IMR-90 (cell line): ENCODE results near the gene BTK. TPM values are rescaled to one million over a fixed set of nuclear protein-coding genes. Genes with fewer than 3 reads are reported as not detected.

Experiments used
- ATAC-seq: fragments of 200-7000 bp; cut with Tn5 transposase; 2 replicates; pipeline ENCODE4 v1.9.1; 2020; ENCODE audit warnings: low read depth, mild to moderate bottlenecking, moderate library complexity
- BruUV-seq: library from RNA; stranded (reverse); fragments of 400-500 nt; replicated peaks from 2 replicates; lab custom pipeline; 2021; lab: Mats Ljungman, UMichigan
- CTCF ChIA-PET: fragments of 300-600 bp; formaldehyde crosslinking; extraction: SDS; loops from one replicate; lab custom pipeline; 2021; ENCODE audit warnings: antibody characterized with exemption; lab: Yijun Ruan, JAX
- POLR2A ChIA-PET: fragments of 300-600 bp; sonication (Branson Sonifier 250); formaldehyde crosslinking; loops from one replicate; lab custom pipeline; 2022; ENCODE audit warnings: antibody characterized with exemption; ENCODE audit not compliant: unreplicated experiment; lab: Charles Lee
- DNase-seq: peaks from one replicate; pipeline ENCODE4 v3.0.0; 2013
- H2AFZ ChIP-seq: replicated peaks from 2 replicates; pipeline ENCODE3; 2013; ENCODE audit warnings: low read length, mild to moderate bottlenecking; ENCODE audit not compliant: poor library complexity
- H2AK5ac ChIP-seq: 2 replicates; pipeline ENCODE4 v1.6.1; 2013; ENCODE audit warnings: low read depth, low read length, inconsistent platforms
- H2AK9ac ChIP-seq: replicated peaks from 2 replicates; pipeline ENCODE3; 2013; ENCODE audit warnings: mild to moderate bottlenecking, low read depth, low read length, moderate library complexity; ENCODE audit not compliant: poor library complexity
- H2BK120ac ChIP-seq: 2 replicates; pipeline ENCODE4 v1.6.1; 2013; ENCODE audit warnings: low read depth, low read length, inconsistent platforms
- H2BK15ac ChIP-seq: 3 replicates; pipeline ENCODE4 v1.6.1; 2013; ENCODE audit warnings: low read depth, low read length, inconsistent platforms
- H2BK20ac ChIP-seq: 2 replicates; pipeline ENCODE4 v1.6.1; 2013; ENCODE audit warnings: low read depth, mild to moderate bottlenecking, inconsistent platforms, low read length, moderate library complexity
- H2BK5ac ChIP-seq: 2 replicates; pipeline ENCODE4 v1.6.1; 2013; ENCODE audit warnings: mild to moderate bottlenecking, low read depth, low read length, inconsistent platforms; ENCODE audit not compliant: poor library complexity, severe bottlenecking
- H3K14ac ChIP-seq: replicated peaks from 2 replicates; pipeline ENCODE4 v1.6.1; 2013; ENCODE audit warnings: low read depth, low read length, inconsistent platforms
- H3K18ac ChIP-seq: 2 replicates; pipeline ENCODE4 v1.6.1; 2013; ENCODE audit warnings: low read depth, low read length, control low read depth
- H3K23ac ChIP-seq: 2 replicates; pipeline ENCODE4 v1.6.1; 2013; ENCODE audit warnings: low read depth, low read length, inconsistent platforms
- H3K27ac ChIP-seq: 2 replicates; pipeline ENCODE4 v1.5.1; 2013; ENCODE audit warnings: mild to moderate bottlenecking, control low read depth, low read length; ENCODE audit not compliant: insufficient read depth
- H3K27me3 ChIP-seq: 2 replicates; pipeline ENCODE4 v1.6.1; 2013; ENCODE audit warnings: low read length; ENCODE audit not compliant: control insufficient read depth, insufficient read depth
- H3K36me3 ChIP-seq: 2 replicates; pipeline ENCODE4 v1.6.1; 2013; ENCODE audit warnings: low read length, mixed read lengths; ENCODE audit not compliant: control insufficient read depth, insufficient read depth
- H3K4ac ChIP-seq: 2 replicates; pipeline ENCODE4 v1.6.1; 2013; ENCODE audit warnings: low read depth, low read length, inconsistent platforms
- H3K4me1 ChIP-seq: 2 replicates; pipeline ENCODE4 v1.6.1; 2013; ENCODE audit warnings: low read length, mixed read lengths; ENCODE audit not compliant: control insufficient read depth, insufficient read depth
- H3K4me2 ChIP-seq: 2 replicates; pipeline ENCODE4 v1.6.1; 2013; ENCODE audit warnings: low read depth, mild to moderate bottlenecking, control low read depth, low read length, moderate library complexity
- H3K4me3 ChIP-seq: 2 replicates; pipeline ENCODE4 v1.5.1; 2013; ENCODE audit warnings: low read depth, mild to moderate bottlenecking, control low read depth, low read length, moderate library complexity; ENCODE audit not compliant: insufficient read depth
- H3K56ac ChIP-seq: 2 replicates; pipeline ENCODE4 v1.6.1; 2013; ENCODE audit warnings: low read length, inconsistent platforms; ENCODE audit not compliant: insufficient read depth; ENCODE audit errors: extremely low read depth
- H3K79me1 ChIP-seq, 2 experiments: 2 replicates each; pipeline ENCODE4 v1.6.1; 2013; ENCODE audit warnings: low read length in 2 of 2, inconsistent platforms in 1 of 2, low read depth in 1 of 2
- H3K9ac ChIP-seq: 2 replicates; pipeline ENCODE4 v1.6.1; 2013; ENCODE audit warnings: low read depth, low read length, control low read depth
- H3K9me1 ChIP-seq: 2 replicates; pipeline ENCODE4 v1.6.1; 2013; ENCODE audit warnings: low read length, inconsistent platforms; ENCODE audit not compliant: insufficient read depth
- H3K9me3 ChIP-seq: 2 replicates; pipeline ENCODE4 v1.6.1; 2013; ENCODE audit warnings: low read length; ENCODE audit not compliant: control insufficient read depth, insufficient read depth
- H4K20me1 ChIP-seq: 2 replicates; pipeline ENCODE4 v1.6.1; 2013; ENCODE audit warnings: low read length, inconsistent platforms; ENCODE audit not compliant: insufficient read depth
- H4K5ac ChIP-seq: 2 replicates; pipeline ENCODE4 v1.6.1; 2013; ENCODE audit warnings: mild to moderate bottlenecking, low read depth, low read length, control low read depth
- H4K8ac ChIP-seq, 2 experiments: 2 replicates each; pipeline ENCODE4 v1.6.1; 2013; ENCODE audit warnings: low read depth in 2 of 2, low read length in 2 of 2, control low read depth in 1 of 2, inconsistent platforms in 1 of 2
- H4K91ac ChIP-seq: 2 replicates; pipeline ENCODE4 v1.6.1; 2013; ENCODE audit warnings: low read depth, low read length, inconsistent platforms; ENCODE audit not compliant: insufficient read depth
- CHD1 ChIP-seq: IDR thresholded peaks from 2 replicates; pipeline ENCODE4 v1.6.1; 2012; ENCODE audit warnings: low read depth, low read length, improper control_type of control experiment
- CTCF ChIP-seq: conservative IDR thresholded peaks from 2 replicates; pipeline ENCODE4 v1.5.1; 2012; ENCODE audit warnings: mild to moderate bottlenecking, low read depth, low read length, improper control_type of control experiment
- FOS ChIP-seq: fragments of 150-350 bp; IDR thresholded peaks from 2 replicates; pipeline ENCODE4 v1.6.1; 2016; ENCODE audit warnings: low read depth, low read length
- MAFK ChIP-seq: IDR thresholded peaks from 2 replicates; pipeline ENCODE4 v1.6.1; 2012; ENCODE audit warnings: low read depth, low read length, improper control_type of control experiment
- MAZ ChIP-seq: IDR thresholded peaks from 2 replicates; pipeline ENCODE4 v1.6.1; 2012; ENCODE audit warnings: low read depth, mild to moderate bottlenecking, low read length, improper control_type of control experiment, moderate library complexity, borderline replicate concordance
- MXI1 ChIP-seq: IDR thresholded peaks from 2 replicates; pipeline ENCODE4 v1.6.1; 2012; ENCODE audit warnings: low read depth, mild to moderate bottlenecking, low read length, moderate library complexity, borderline replicate concordance
- NFE2L2 ChIP-seq: fragments of 150-350 bp; IDR thresholded peaks from 2 replicates; pipeline ENCODE4 v1.6.1; 2016; ENCODE audit warnings: low read depth, mild to moderate bottlenecking, low read length
- RAD21 ChIP-seq: IDR thresholded peaks from 2 replicates; pipeline ENCODE4 v1.6.1; 2012; ENCODE audit warnings: low read length, improper control_type of control experiment
- RCOR1 ChIP-seq: IDR thresholded peaks from 2 replicates; pipeline ENCODE4 v1.6.1; 2012; ENCODE audit warnings: mild to moderate bottlenecking, low read length, improper control_type of control experiment; ENCODE audit not compliant: insufficient replicate concordance
- RFX5 ChIP-seq: IDR thresholded peaks from 2 replicates; pipeline ENCODE4 v1.8.0; 2012; ENCODE audit warnings: low read depth, mild to moderate bottlenecking, low read length, moderate library complexity
- WGBS, 2 experiments: methylation state at CpG; one replicate each; pipeline versions ENCODE4 v1.1.5 to v1.1.7; 2013; ENCODE audit warnings: missing lambda C conversion rate in 2 of 2; ENCODE audit not compliant: insufficient read length in 1 of 2; ENCODE audit errors: extremely low coverage in 2 of 2; 5-methylcytosine and 5-hydroxymethylcytosine counted together
- dilution Hi-C: fragments of 300-500 bp; cut with HindIII; formaldehyde crosslinking; loops from one replicate; pipeline ENCODE4 v1.14.3; 2018; ENCODE audit warnings: low sequenced_read_pairs; ENCODE audit not compliant: unreplicated experiment
- in situ Hi-C: fragments of 300-500 bp; cut with MboI; formaldehyde crosslinking; loops from 3 replicates; pipeline ENCODE4 v1.14.3; 2019; ENCODE audit warnings: low sequenced_read_pairs, inconsistent platforms, mixed read lengths
- intact Hi-C: fragments of 100-400 bp; cut with micrococcal nuclease; formaldehyde crosslinking; loops from 2 replicates; pipeline ENCODE4 v1.10.0; 2022
- polyA plus RNA-seq, 3 experiments: library from polyadenylated mRNA; depleted of rRNA; stranded (reverse); fragments of >200 nt; gene quantifications; 2 replicates each; pipeline ENCODE4 v1.2.3, GENCODE V29; 2012; ENCODE audit warnings: low replicate concordance in 1 of 3
- total RNA-seq: library from RNA; depleted of rRNA; stranded (reverse); fragments of >200 nt; gene quantifications from 2 replicates; pipeline ENCODE4 v1.2.3, GENCODE V29; 2012
- TF ChIP-seq, protein P1 (sequence below): fragments of 150-350 bp; IDR thresholded peaks from 2 replicates; pipeline ENCODE4 v1.6.1; 2017; ENCODE audit warnings: mild to moderate bottlenecking, antibody characterized with exemption, low read length, low read depth
- TF ChIP-seq, protein P2 (sequence below): fragments of 150-350 bp; IDR thresholded peaks from 2 replicates; pipeline ENCODE4 v1.6.1; 2016; ENCODE audit warnings: low read depth, mild to moderate bottlenecking, low read length, moderate library complexity, borderline replicate concordance

The BTK gene
- total and polyA plus RNA-seq, 2 of the 4 experiments (the other 2 are of a cell fraction): not detected

DNA sequence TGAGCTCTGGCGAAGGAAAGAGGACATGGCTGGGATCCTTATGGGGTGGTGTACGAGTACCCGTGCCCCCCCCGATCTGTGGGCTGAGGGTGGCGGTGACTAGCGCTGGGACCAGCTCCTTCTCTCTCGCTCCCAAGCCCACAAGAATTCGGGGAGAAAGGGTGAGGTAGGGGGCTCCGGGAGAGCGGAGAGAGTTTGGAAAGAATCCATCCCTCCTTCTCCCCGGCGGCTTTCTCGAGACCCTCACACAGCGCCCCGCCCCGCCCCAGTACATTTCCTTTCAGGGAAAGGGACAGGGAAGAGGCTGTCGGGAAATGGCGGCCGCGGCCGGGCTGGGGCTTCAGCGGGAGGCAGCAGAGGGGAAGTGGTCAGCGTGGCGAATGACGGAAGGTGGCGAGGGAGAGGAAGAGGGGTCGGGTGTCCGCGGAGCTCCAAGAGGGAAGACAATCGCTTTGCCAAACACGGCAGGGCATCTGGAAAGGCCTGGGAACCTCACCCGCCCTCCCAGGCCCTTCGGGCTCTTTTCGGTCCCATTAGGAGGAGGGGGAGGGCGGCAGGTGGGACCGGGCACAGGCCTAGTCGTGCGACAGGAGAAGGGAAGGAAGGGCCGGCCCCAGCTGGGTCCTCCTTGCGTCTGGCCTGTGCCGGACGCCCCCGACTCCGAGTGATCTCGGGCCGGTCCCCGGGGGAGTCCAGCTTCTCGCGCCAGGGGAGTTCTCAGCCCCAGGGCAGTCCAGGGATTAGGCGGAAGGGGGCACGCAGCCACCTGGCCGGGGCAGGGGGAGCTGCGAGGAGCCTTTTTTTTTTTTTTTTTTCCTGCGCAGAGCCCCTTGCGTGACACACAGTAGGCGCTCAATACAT lies 32.2 kb upstream of the BTK start (continued):
- no peak for TF ChIP-seq RFX5
- no peak for TF ChIP-seq NFE2L2

- H2BK20ac ChIP-seq: no peak overlapping the region
- H3K79me1 ChIP-seq: peaks cover 0 to 1% of the 10 kb centered on the region in 2 experiments; a peak in 1 of 4 replicates
- H3K9ac ChIP-seq: no peak overlapping the region
- 0 out of 2 replicates have a peak overlapping the region, but pooled peaks have one; percentile 19 for H2BK120ac ChIP-seq
- POLR2A ChIA-PET: no interaction called here
- intact Hi-C loops (loop anchor here (2.0 to 5.0 kb wide), 3 partner anchors 65 to 175 kb away; partner anchors contain the start of gene ARMCX1), dilution Hi-C loops (no loop called here), in situ Hi-C loops (loop anchor here (5.0 kb wide), 1 partner anchor 380 kb away; no protein-coding TSS in a partner anchor)
- no peak overlapping the region for H3K4me2 ChIP-seq
- H4K8ac ChIP-seq: peak overlapping the region; percentile 97 to 99
- peaks cover 9% of the 10 kb centered on the region for H3K36me3 ChIP-seq
- no peak overlapping the region for H4K91ac ChIP-seq
- no peak overlapping the region for H2BK15ac ChIP-seq
- peak overlapping the region; percentile 46 for H2AFZ ChIP-seq
- H3K4me1 ChIP-seq: peaks cover 4% of the 10 kb centered on the region; the same call in 1 of the 2 replicates
- CTCF ChIA-PET: no interaction called here
- no peak overlapping the region for H3K23ac ChIP-seq
- no peak overlapping the region for H3K4me3 ChIP-seq
- H2AK5ac ChIP-seq: peak overlapping the region; percentile 17; the same call in 1 of the 2 replicates
- WGBS, 2 experiments: no CpG with 5 or more reads among the region's 4 CpGs
- H3K27me3 ChIP-seq: peaks cover 2% of the 10 kb centered on the region; the same call in 1 of the 2 replicates
- peak overlapping the region; percentile 66; the same call in 1 of the 2 replicates for H4K5ac ChIP-seq
- ATAC-seq (no peak), DNase-seq (no peak)
- H3K14ac ChIP-seq: no peak overlapping the region
- H2AK9ac ChIP-seq: no peak overlapping the region
- H3K9me1 ChIP-seq: no peaks in the 10 kb centered on the region
- no peaks in the 10 kb centered on the region for H3K9me3 ChIP-seq
- H3K18ac ChIP-seq: no peak overlapping the region
- no peak overlapping the region for H2BK5ac ChIP-seq
- no peak overlapping the region for H3K4ac ChIP-seq
- no TSS peak for BruUV-seq
- no peak overlapping the region for H3K27ac ChIP-seq
- peaks cover 5% of the 10 kb centered on the region; the same call in 1 of the 2 replicates for H4K20me1 ChIP-seq
- H3K56ac ChIP-seq: no peak overlapping the region
- TF ChIP-seq CTCF (no peak), RAD21 (no peak), MXI1 (no peak), MAZ (no peak), FOS (no peak), CHD1 (no peak), MAFK (no peak), RCOR1 (no peak)
- TF ChIP-seq, protein P1, sequence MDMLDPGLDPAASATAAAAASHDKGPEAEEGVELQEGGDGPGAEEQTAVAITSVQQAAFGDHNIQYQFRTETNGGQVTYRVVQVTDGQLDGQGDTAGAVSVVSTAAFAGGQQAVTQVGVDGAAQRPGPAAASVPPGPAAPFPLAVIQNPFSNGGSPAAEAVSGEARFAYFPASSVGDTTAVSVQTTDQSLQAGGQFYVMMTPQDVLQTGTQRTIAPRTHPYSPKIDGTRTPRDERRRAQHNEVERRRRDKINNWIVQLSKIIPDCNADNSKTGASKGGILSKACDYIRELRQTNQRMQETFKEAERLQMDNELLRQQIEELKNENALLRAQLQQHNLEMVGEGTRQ: no peak
- TF ChIP-seq, protein P2, sequence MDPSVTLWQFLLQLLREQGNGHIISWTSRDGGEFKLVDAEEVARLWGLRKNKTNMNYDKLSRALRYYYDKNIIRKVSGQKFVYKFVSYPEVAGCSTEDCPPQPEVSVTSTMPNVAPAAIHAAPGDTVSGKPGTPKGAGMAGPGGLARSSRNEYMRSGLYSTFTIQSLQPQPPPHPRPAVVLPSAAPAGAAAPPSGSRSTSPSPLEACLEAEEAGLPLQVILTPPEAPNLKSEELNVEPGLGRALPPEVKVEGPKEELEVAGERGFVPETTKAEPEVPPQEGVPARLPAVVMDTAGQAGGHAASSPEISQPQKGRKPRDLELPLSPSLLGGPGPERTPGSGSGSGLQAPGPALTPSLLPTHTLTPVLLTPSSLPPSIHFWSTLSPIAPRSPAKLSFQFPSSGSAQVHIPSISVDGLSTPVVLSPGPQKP: no peak
Measured at GRCh38 chrX:101417190-101417589, 31.2 kb upstream of the BTK start.
